Measurements from ENCODE around the gene SPP2.

The SPP2 gene

GRCh38 chr2:234078129-234078528 lies 27.6 kb downstream of the SPP2 start:
- in situ Hi-C loops (cut with MboI; ENCODE audit: low sequenced_read_pairs, unreplicated experiment): no loop called here
- no peak for DNase-seq (ENCODE audit: low spot score)
- no peak for TF ChIP-seq CTCF (IDR thresholded peaks at IDR 0.05; ENCODE audit: borderline replicate concordance, control extremely low read depth, extremely low read depth, insufficient read depth, missing control alignments)

DNA sequence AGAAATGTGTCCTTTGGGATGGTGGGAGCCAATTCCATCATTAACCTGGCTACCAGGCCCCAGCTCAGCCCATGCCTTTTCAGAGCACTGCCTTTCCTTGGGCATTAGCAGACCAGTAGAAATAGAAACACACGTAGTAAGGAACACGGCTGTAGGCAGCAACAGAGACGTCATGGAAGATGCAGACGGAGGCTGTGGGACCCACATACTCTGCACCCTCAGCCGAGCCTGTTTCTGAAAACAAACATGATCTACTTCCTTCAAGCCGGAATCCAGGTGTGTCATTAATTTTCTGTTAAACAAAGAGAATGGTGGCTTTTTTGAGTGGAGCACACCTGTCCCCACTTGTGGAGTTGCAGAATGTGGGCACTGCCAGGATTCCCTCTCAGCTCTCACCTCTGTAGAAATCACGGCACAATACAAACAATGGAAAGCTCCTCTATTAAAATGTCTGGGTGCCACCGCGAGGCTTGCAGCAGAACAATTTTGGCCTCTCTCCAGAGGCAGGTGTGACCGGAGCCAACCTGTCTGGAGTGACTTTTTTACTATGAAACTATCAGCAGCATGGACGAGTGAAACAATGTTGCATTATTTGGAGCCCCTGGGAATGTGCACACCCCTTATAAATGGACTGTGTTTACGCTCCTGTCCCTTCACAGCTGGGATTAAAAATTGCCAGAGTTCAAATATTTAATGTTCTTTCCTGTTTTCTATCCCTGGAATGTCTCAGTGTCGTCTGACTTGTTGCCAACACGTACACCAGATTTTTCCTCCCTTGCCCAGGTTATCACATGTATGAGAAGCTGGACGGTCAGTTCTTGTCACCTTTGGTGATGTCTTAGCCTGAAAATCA lies 31.7 kb downstream of the SPP2 start:
- TF ChIP-seq CTCF (IDR thresholded peaks at IDR 0.05; ENCODE audit: borderline replicate concordance, control extremely low read depth, extremely low read depth, insufficient read depth, missing control alignments): no peak
- in situ Hi-C loops (cut with MboI; ENCODE audit: low sequenced_read_pairs, unreplicated experiment): no loop called here
- no peak for DNase-seq (ENCODE audit: low spot score)

DNA sequence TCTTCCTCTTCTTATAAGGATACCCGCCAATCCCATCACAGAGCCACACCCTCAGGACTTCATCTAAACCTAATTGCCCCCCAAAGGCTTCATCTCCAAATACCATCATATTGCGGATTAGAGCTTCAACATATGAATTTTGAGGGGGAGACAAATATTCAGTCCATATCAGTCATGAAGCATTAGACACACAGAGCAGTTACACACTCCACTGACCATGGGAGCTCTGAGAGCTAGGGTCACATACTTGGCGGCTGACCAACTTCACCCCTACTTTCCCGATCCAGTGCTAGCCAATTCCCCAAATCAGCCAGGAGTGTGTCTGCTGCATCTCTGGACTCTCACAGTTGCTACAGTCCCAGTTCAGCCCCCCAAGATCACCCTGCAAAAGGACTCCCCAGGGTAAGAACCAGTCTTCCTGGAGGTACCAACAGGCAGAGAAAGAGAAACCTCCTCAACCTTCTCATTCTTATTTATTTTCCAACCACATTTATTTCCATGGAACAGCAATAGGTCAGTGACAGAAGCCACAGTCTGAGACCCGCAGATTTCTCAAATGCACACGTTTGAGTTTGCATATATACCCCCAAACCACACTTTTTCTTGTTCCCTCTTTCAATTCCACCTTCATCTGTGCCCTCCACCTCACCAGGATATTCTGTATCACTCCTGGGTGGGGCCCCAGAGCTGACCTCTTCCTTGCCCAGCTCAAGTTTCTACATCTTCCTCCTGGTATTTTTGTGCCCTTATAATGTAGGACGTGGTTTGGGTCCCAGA lies 33.3 kb downstream of the SPP2 start:
- TF ChIP-seq CTCF (IDR thresholded peaks at IDR 0.05; ENCODE audit: borderline replicate concordance, control extremely low read depth, extremely low read depth, insufficient read depth, missing control alignments): no peak
- DNase-seq (ENCODE audit: low spot score): no peak
- in situ Hi-C loops (cut with MboI; ENCODE audit: low sequenced_read_pairs, unreplicated experiment): no loop called here

DNA sequence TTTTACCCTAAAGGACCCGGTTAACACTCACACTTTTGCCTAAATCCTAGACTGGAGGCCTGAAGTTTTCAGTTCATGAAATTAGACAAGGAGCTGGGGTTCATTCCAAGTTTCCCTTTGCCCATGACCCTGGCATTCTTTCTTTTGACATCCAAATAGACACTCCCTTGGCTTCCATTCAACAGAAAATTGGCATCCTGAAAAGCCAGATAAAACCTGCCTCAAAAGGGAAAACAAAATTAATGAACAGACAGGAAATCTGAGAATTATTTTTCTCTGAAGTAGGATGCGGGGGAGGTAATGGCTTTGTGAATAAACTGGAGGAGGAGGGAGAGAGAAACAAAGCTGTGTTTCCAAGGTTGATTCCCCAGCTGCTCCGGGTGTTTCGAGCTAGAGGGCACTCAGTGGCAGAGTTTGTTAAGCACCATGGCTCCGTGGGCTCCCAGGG lies 41.0 kb downstream of the SPP2 start:
- no peak for TF ChIP-seq CTCF (IDR thresholded peaks at IDR 0.05; ENCODE audit: borderline replicate concordance, control extremely low read depth, extremely low read depth, insufficient read depth, missing control alignments)
- in situ Hi-C loops (cut with MboI; ENCODE audit: low sequenced_read_pairs, unreplicated experiment): no loop called here
- no peak for DNase-seq (ENCODE audit: low spot score)

- no peak for TF ChIP-seq CTCF (IDR thresholded peaks at IDR 0.05; ENCODE audit: borderline replicate concordance, control extremely low read depth, extremely low read depth, insufficient read depth, missing control alignments)
- DNase-seq (ENCODE audit: low spot score): no peak
- in situ Hi-C loops (cut with MboI; ENCODE audit: low sequenced_read_pairs, unreplicated experiment): no loop called here
Measured at GRCh38 chr2:234091883-234092282, 41.4 kb downstream of the SPP2 start.

- no peak for DNase-seq (ENCODE audit: low spot score)
- in situ Hi-C loops (cut with MboI; ENCODE audit: low sequenced_read_pairs, unreplicated experiment): no loop called here
- no peak for TF ChIP-seq CTCF (IDR thresholded peaks at IDR 0.05; ENCODE audit: borderline replicate concordance, control extremely low read depth, extremely low read depth, insufficient read depth, missing control alignments)
Measured at GRCh38 chr2:234092344-234092743, 41.8 kb downstream of the SPP2 start.
